GM19463 (cell line): ENCODE measurements around the gene MLLT3.

Experiments used
- ATAC-seq: cut with Tn5 transposase; IDR thresholded peaks from one replicate; pipeline ENCODE4 v1.9.1; 2021; ENCODE audit warnings: mild to moderate bottlenecking, moderate library complexity; ENCODE audit not compliant: unreplicated experiment

Gene MLLT3

GRCh38 chr9:20316372-20316771 is 305.9 kb downstream of the MLLT3 start:
- no peak for ATAC-seq

- ATAC-seq, result no peak
Observed at GRCh38 chr9:20315677-20316076, 306.6 kb downstream of the MLLT3 start.

- no peak for ATAC-seq
Observed at GRCh38 chr9:20314981-20315380, 307.3 kb downstream of the MLLT3 start.

GRCh38 chr9:20313415-20313814 is 308.9 kb downstream of the MLLT3 start:
- no peak for ATAC-seq

GRCh38 chr9:20312732-20313131 is 309.6 kb downstream of the MLLT3 start:
- ATAC-seq, result no peak

GRCh38 chr9:20310024-20310423 is 312.3 kb downstream of the MLLT3 start:
- no peak for ATAC-seq

- ATAC-seq, result no peak
Observed at GRCh38 chr9:20309124-20309523, 313.2 kb downstream of the MLLT3 start.

- ATAC-seq, result no peak
Observed at GRCh38 chr9:20307621-20308020, 314.7 kb downstream of the MLLT3 start.

- no peak for ATAC-seq
Observed at GRCh38 chr9:20305452-20305851, 316.8 kb downstream of the MLLT3 start.

- ATAC-seq, result no peak
Observed at GRCh38 chr9:20303996-20304395, 318.3 kb downstream of the MLLT3 start.

- ATAC-seq, result no peak
Observed at GRCh38 chr9:20303066-20303465, 319.2 kb downstream of the MLLT3 start.

GRCh38 chr9:20302197-20302596 is 320.1 kb downstream of the MLLT3 start:
- no peak for ATAC-seq

GRCh38 chr9:20300430-20301115 is 321.7 kb downstream of the MLLT3 start:
- no peak for ATAC-seq

GRCh38 chr9:20297646-20298084 is 324.6 kb downstream of the MLLT3 start:
- no peak for ATAC-seq

GRCh38 chr9:20295555-20295954 is 326.7 kb downstream of the MLLT3 start:
- ATAC-seq, result no peak

- ATAC-seq, result no peak
Observed at GRCh38 chr9:20294046-20294750, 328.1 kb downstream of the MLLT3 start.

- no peak for ATAC-seq
Observed at GRCh38 chr9:20292002-20292401, 330.3 kb downstream of the MLLT3 start.
